Activated naive CD8-positive, alpha-beta T cell treated with anti-CD3 and anti-CD28 coated beads, Interleukin-2, amount 10 ng/mL, durations not matched to agents 7 days and 5 days (primary cell): ENCODE data around the gene BAZ1A. TPM values are rescaled to one million over a fixed set of nuclear protein-coding genes. Genes with fewer than 3 reads are reported as not detected.
A peak's percentile ranks its signal among the peaks of the same experiment; 100 is the strongest.
"Not testable (repeated sequence)": the region's sequence is repeated elsewhere in the genome, so short reads cannot be mapped to it uniquely, and the experiment has no call there.

Experiments
- ATAC-seq: fragments of 150-1000 bp; cut with Tn5 transposase; one replicate; pipeline ENCODE4 v1.10.0; 2021; ENCODE audit warnings: low read depth, moderate library complexity
- POLR2A ChIA-PET: fragments of 350-600 bp; sonication (Branson Sonifier 250); formaldehyde crosslinking; loops from one replicate; lab custom pipeline; 2021; ENCODE audit warnings: antibody characterized with exemption; lab: Charles Lee
- DNase-seq: peaks from one replicate; pipeline ENCODE4 v3.0.0; 2021
- H3K27ac Mint-ChIP-seq: one replicate; pipeline ENCODE4 v1.8.0; 2022; ENCODE audit warnings: mild to moderate bottlenecking, mixed read lengths
- H3K27me3 Mint-ChIP-seq: one replicate; pipeline ENCODE4 v1.8.0; 2022; ENCODE audit warnings: mild to moderate bottlenecking, moderate library complexity, mixed read lengths
- H3K36me3 Mint-ChIP-seq: one replicate; pipeline ENCODE4 v1.8.0; 2021; ENCODE audit warnings: mild to moderate bottlenecking, mixed read lengths
- H3K4me1 Mint-ChIP-seq: one replicate; pipeline ENCODE4 v1.8.0; 2021; ENCODE audit warnings: mixed read lengths
- H3K4me3 Mint-ChIP-seq: one replicate; pipeline ENCODE4 v1.8.0; 2022; ENCODE audit warnings: mild to moderate bottlenecking, moderate library complexity, mixed read lengths
- H3K9me3 Mint-ChIP-seq: one replicate; pipeline ENCODE4 v1.8.0; 2021; ENCODE audit warnings: mixed read lengths
- total RNA-seq, 2 experiments: library from RNA; stranded (reverse); gene quantifications; one replicate each; pipeline ENCODE4 v1.2.3, GENCODE V29; 2021

Gene BAZ1A
- total RNA-seq, 2 experiments from 2014 or later = 46.1 to 51.8 TPM

- DNase-seq (no peak), ATAC-seq (no peak)
- POLR2A ChIA-PET = interaction anchor here (0.7 kb wide), 2 partner anchors 31 to 155 kb away, joined by 3 read pairs; no protein-coding TSS in a partner anchor
- Mint-ChIP-seq H3K36me3 (peaks cover 9% of the 10 kb centered on the region), H3K27me3 (no peaks in the 10 kb centered on the region), H3K4me1 (peaks cover 14% of the 10 kb centered on the region), H3K27ac (no peak overlapping the region), H3K9me3 (no peaks in the 10 kb centered on the region), H3K4me3 (no peak overlapping the region)
Measured at GRCh38 chr14:34835312-34835711, 39.8 kb downstream of the BAZ1A start.

GRCh38 chr14:34833549-34834523 lies 41.3 kb downstream of the BAZ1A start:
- Mint-ChIP-seq H3K4me3 (peak overlapping the region; percentile 7), H3K27ac (peak overlapping the region; percentile 72), H3K27me3 (no peaks in the 10 kb centered on the region), H3K36me3 (peaks cover 15% of the 10 kb centered on the region), H3K4me1 (peaks cover 16% of the 10 kb centered on the region), H3K9me3 (no peaks in the 10 kb centered on the region)
- POLR2A ChIA-PET = interaction anchor here (0.6 to 1.1 kb wide), 3 partner anchors 10 to 354 kb away, joined by 3 to 4 read pairs (median 3); no protein-coding TSS in a partner anchor
- DNase-seq (no peak), ATAC-seq (peak; percentile 70)

GRCh38 chr14:34826661-34827060 lies 48.5 kb downstream of the BAZ1A start:
- POLR2A ChIA-PET = no interaction called here

GRCh38 chr14:34824826-34825225 lies 50.3 kb downstream of the BAZ1A start:
- no peak overlapping the region for H3K4me3 Mint-ChIP-seq
- no peak for ATAC-seq
- DNase-seq = no peak
- H3K36me3 Mint-ChIP-seq = peaks cover 44% of the 10 kb centered on the region
- no peaks in the 10 kb centered on the region for H3K27me3 Mint-ChIP-seq
- peak overlapping the region; percentile 27 for H3K27ac Mint-ChIP-seq
- peaks cover 14% of the 10 kb centered on the region for H3K4me1 Mint-ChIP-seq
- H3K9me3 Mint-ChIP-seq = no peaks in the 10 kb centered on the region
- POLR2A ChIA-PET = interaction anchor here (0.6 kb wide), 1 partner anchor 204 kb away, joined by 6 read pairs; no protein-coding TSS in a partner anchor

More at GRCh38 chr14:34826661-34827060, 48.5 kb downstream of the BAZ1A start:
- ATAC-seq (no peak), DNase-seq (no peak)
- peaks cover 16% of the 10 kb centered on the region for H3K4me1 Mint-ChIP-seq
- peaks cover 44% of the 10 kb centered on the region for H3K36me3 Mint-ChIP-seq
- H3K9me3 Mint-ChIP-seq = no peaks in the 10 kb centered on the region
- H3K4me3 Mint-ChIP-seq = no peak overlapping the region
- no peak overlapping the region for H3K27ac Mint-ChIP-seq
- H3K27me3 Mint-ChIP-seq = no peaks in the 10 kb centered on the region

- Mint-ChIP-seq H3K27me3 (no peaks in the 10 kb centered on the region), H3K9me3 (no peaks in the 10 kb centered on the region), H3K27ac (no peak overlapping the region), H3K4me1 (peaks cover 11% of the 10 kb centered on the region), H3K4me3 (no peak overlapping the region), H3K36me3 (peaks cover 41% of the 10 kb centered on the region)
- no peak for DNase-seq
- POLR2A ChIA-PET = interaction anchor here (0.6 kb wide), 1 partner anchor 203 kb away, joined by 6 read pairs; no protein-coding TSS in a partner anchor
- ATAC-seq = no peak
Measured at GRCh38 chr14:34824256-34824655, 50.9 kb downstream of the BAZ1A start.

GRCh38 chr14:34817768-34818167 lies 57.4 kb downstream of the BAZ1A start:
- Mint-ChIP-seq H3K4me3 (no peak overlapping the region), H3K9me3 (no peaks in the 10 kb centered on the region), H3K27me3 (no peaks in the 10 kb centered on the region), H3K4me1 (peaks cover 8% of the 10 kb centered on the region), H3K27ac (no peak overlapping the region), H3K36me3 (peaks cover 23% of the 10 kb centered on the region)
- no peak for DNase-seq
- ATAC-seq = no peak
- POLR2A ChIA-PET = no interaction called here

GRCh38 chr14:34810028-34810427 lies 65.1 kb downstream of the BAZ1A start:
- no peak overlapping the region for H3K27ac Mint-ChIP-seq
- POLR2A ChIA-PET = interaction anchor here (1.2 kb wide), 1 partner anchor 172 kb away, joined by 3 read pairs; no protein-coding TSS in a partner anchor
- no peaks in the 10 kb centered on the region for H3K27me3 Mint-ChIP-seq
- peaks cover 10% of the 10 kb centered on the region for H3K4me1 Mint-ChIP-seq
- H3K36me3 Mint-ChIP-seq = peaks cover 42% of the 10 kb centered on the region
- DNase-seq (no peak), ATAC-seq (no peak)
- H3K4me3 Mint-ChIP-seq = no peak overlapping the region
- peaks cover 8% of the 10 kb centered on the region for H3K9me3 Mint-ChIP-seq

GRCh38 chr14:34806257-34806656 lies 68.9 kb downstream of the BAZ1A start:
- H3K27me3 Mint-ChIP-seq = no peaks in the 10 kb centered on the region
- ATAC-seq (no peak), DNase-seq (no peak)
- H3K4me1 Mint-ChIP-seq = no peaks in the 10 kb centered on the region
- peaks cover 10% of the 10 kb centered on the region for H3K9me3 Mint-ChIP-seq
- H3K4me3 Mint-ChIP-seq = no peak overlapping the region
- no peak overlapping the region for H3K27ac Mint-ChIP-seq
- POLR2A ChIA-PET = no interaction called here
- peaks cover 56% of the 10 kb centered on the region for H3K36me3 Mint-ChIP-seq

- Mint-ChIP-seq H3K4me3 (no peak overlapping the region), H3K9me3 (peaks cover 10% of the 10 kb centered on the region), H3K27me3 (no peaks in the 10 kb centered on the region), H3K4me1 (no peaks in the 10 kb centered on the region), H3K36me3 (peaks cover 67% of the 10 kb centered on the region), H3K27ac (no peak overlapping the region)
- POLR2A ChIA-PET = no interaction called here
- ATAC-seq (no peak), DNase-seq (no peak)
Measured at GRCh38 chr14:34804933-34805332, 70.2 kb downstream of the BAZ1A start.

- H3K27ac Mint-ChIP-seq, DNase-seq, ATAC-seq, POLR2A ChIA-PET, H3K9me3 Mint-ChIP-seq, H3K4me3 Mint-ChIP-seq, H3K4me1 Mint-ChIP-seq, H3K27me3 Mint-ChIP-seq: not testable (repeated sequence)
- peaks cover 44% of the 10 kb centered on the region for H3K36me3 Mint-ChIP-seq
Measured at GRCh38 chr14:34798861-34799260, 76.3 kb downstream of the BAZ1A start.

GRCh38 chr14:34797747-34798583 lies 77.2 kb downstream of the BAZ1A start:
- H3K4me1 Mint-ChIP-seq = no peaks in the 10 kb centered on the region
- no peaks in the 10 kb centered on the region for H3K27me3 Mint-ChIP-seq
- H3K36me3 Mint-ChIP-seq = peaks cover 43% of the 10 kb centered on the region
- ATAC-seq = no peak
- no peak overlapping the region for H3K4me3 Mint-ChIP-seq
- H3K9me3 Mint-ChIP-seq = no peaks in the 10 kb centered on the region
- DNase-seq = no peak
- POLR2A ChIA-PET = no interaction called here
- no peak overlapping the region for H3K27ac Mint-ChIP-seq

- H3K27ac Mint-ChIP-seq = no peak overlapping the region
- DNase-seq (no peak), ATAC-seq (no peak)
- H3K4me1 Mint-ChIP-seq = no peaks in the 10 kb centered on the region
- H3K9me3 Mint-ChIP-seq = no peaks in the 10 kb centered on the region
- H3K36me3 Mint-ChIP-seq = peaks cover 35% of the 10 kb centered on the region
- POLR2A ChIA-PET = no interaction called here
- H3K27me3 Mint-ChIP-seq = no peaks in the 10 kb centered on the region
- H3K4me3 Mint-ChIP-seq = no peak overlapping the region
Measured at GRCh38 chr14:34796902-34797301, 78.3 kb downstream of the BAZ1A start.

- no peak overlapping the region for H3K4me3 Mint-ChIP-seq
- H3K27ac Mint-ChIP-seq = no peak overlapping the region
- DNase-seq (no peak), ATAC-seq (no peak)
- H3K36me3 Mint-ChIP-seq = peaks cover 29% of the 10 kb centered on the region
- no peaks in the 10 kb centered on the region for H3K9me3 Mint-ChIP-seq
- no peaks in the 10 kb centered on the region for H3K4me1 Mint-ChIP-seq
- POLR2A ChIA-PET = interaction anchor here (1.2 kb wide), 1 partner anchor 18 kb away, joined by 3 read pairs; no protein-coding TSS in a partner anchor
- no peaks in the 10 kb centered on the region for H3K27me3 Mint-ChIP-seq
Measured at GRCh38 chr14:34794941-34795340, 80.2 kb downstream of the BAZ1A start.
